Hepatocyte (in vitro differentiated cells): Measurements from ENCODE around the gene ADAM10.

Source experiments
- EZH2 ChIP-seq: fragments of 200-600 bp; sonication (generic); IDR thresholded peaks from 2 replicates; pipeline ENCODE4 v1.6.1; 2016; ENCODE audit warnings: antibody characterized with exemption, mild to moderate bottlenecking, borderline replicate concordance
- EZH2phosphoT487 ChIP-seq: fragments of 200-600 bp; sonication (generic); IDR thresholded peaks from one replicate; pipeline ENCODE4 v1.6.1; 2018; ENCODE audit warnings: antibody characterized with exemption, mild to moderate bottlenecking, low read depth, moderate library complexity; ENCODE audit not compliant: unreplicated experiment, severe bottlenecking
- TF ChIP-seq, protein P1 (sequence below): fragments of 200-600 bp; sonication (generic); IDR thresholded peaks from 2 replicates; pipeline ENCODE4 v1.5.1; 2016; ENCODE audit warnings: antibody characterized with exemption, mild to moderate bottlenecking; ENCODE audit not compliant: poor library complexity

DNA sequence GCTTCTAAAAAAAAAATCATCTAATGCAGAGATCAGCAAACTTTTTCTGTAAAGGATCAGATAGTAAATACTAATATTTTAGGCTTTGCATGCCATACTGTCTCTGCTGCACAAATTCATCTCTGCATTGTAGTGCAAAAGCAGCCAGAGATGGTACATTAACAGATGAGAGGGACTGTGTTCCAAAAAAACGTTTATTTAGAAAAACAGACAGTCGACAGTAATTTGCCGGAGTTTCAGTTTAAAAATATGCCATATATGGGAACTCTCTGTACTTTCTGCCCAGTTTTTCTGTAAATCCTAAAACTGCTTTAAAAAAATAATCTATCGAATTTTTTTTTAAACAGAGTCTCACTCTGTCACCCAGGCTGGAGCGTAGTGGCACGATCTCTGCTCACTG is 35.8 kb upstream of the ADAM10 start:
- TF ChIP-seq, protein P1, sequence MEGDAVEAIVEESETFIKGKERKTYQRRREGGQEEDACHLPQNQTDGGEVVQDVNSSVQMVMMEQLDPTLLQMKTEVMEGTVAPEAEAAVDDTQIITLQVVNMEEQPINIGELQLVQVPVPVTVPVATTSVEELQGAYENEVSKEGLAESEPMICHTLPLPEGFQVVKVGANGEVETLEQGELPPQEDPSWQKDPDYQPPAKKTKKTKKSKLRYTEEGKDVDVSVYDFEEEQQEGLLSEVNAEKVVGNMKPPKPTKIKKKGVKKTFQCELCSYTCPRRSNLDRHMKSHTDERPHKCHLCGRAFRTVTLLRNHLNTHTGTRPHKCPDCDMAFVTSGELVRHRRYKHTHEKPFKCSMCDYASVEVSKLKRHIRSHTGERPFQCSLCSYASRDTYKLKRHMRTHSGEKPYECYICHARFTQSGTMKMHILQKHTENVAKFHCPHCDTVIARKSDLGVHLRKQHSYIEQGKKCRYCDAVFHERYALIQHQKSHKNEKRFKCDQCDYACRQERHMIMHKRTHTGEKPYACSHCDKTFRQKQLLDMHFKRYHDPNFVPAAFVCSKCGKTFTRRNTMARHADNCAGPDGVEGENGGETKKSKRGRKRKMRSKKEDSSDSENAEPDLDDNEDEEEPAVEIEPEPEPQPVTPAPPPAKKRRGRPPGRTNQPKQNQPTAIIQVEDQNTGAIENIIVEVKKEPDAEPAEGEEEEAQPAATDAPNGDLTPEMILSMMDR, result no peak
- TF ChIP-seq EZH2, result no peak
- TF ChIP-seq EZH2phosphoT487, result no peak
